ENCODE results near the gene EFNB3.

Gene EFNB3

GRCh38 chr17:7732981-7733539 is 28.1 kb downstream of the EFNB3 start:
- no peaks in the 10 kb centered on the region for H3K36me3 ChIP-seq (ENCODE audit: control insufficient read depth in 2 of 2, insufficient read depth in 1 of 2, low read length in 2 of 2)
- H3K27ac ChIP-seq (ENCODE audit: extremely low read depth, low read depth, low read length), result no peak overlapping the region
- H3K4me3 ChIP-seq (ENCODE audit: low read depth, low read length), result no peak overlapping the region
- ChIA-PET CTCF (interaction anchor here (0.6 to 0.7 kb wide), 2 partner anchors 102 to 342 kb away, joined by 3 to 4 read pairs; no protein-coding TSS in a partner anchor), POLR2A (no interaction called here)
- TF ChIP-seq ZNF394 (tag by site-specific recombination; IDR thresholded peaks at IDR 0.05; ENCODE audit: borderline replicate concordance) (no peak), ZNF132 (tag by site-specific recombination; IDR thresholded peaks at IDR 0.05; ENCODE audit: borderline replicate concordance) (no peak), ZNF629 (tag by site-specific recombination; IDR thresholded peaks at IDR 0.05) (no peak), IKZF3 (tag by site-specific recombination; IDR thresholded peaks at IDR 0.05) (no peak), ZNF600 (tag by site-specific recombination; IDR thresholded peaks at IDR 0.05) (no peak), ZNF549 (tag by site-specific recombination; IDR thresholded peaks at IDR 0.05) (no peak), ZBTB17 (tag by site-specific recombination; IDR thresholded peaks at IDR 0.05) (no peak), ZNF350 (tag by site-specific recombination; IDR thresholded peaks at IDR 0.05) (no peak), ZNF747 (tag by site-specific recombination; IDR thresholded peaks at IDR 0.05) (no peak), ZNF423 (tag by site-specific recombination; IDR thresholded peaks at IDR 0.05) (no peak), ZFP3 (tag by site-specific recombination; IDR thresholded peaks at IDR 0.05; ENCODE audit: low read depth) (no peak), ZNF639 (tag by site-specific recombination; IDR thresholded peaks at IDR 0.05) (no peak), ZNF560 (tag by site-specific recombination; IDR thresholded peaks at IDR 0.05; ENCODE audit: borderline replicate concordance) (no peak), SP2 (tag by site-specific recombination; IDR thresholded peaks at IDR 0.05) (no peak), ZNF18 (tag by site-specific recombination; IDR thresholded peaks at IDR 0.05) (no peak), ZBTB20 (tag by site-specific recombination; IDR thresholded peaks at IDR 0.05) (no peak)
- H3K4me1 ChIP-seq (ENCODE audit: control insufficient read depth, insufficient read depth, low read length), result no peaks in the 10 kb centered on the region
- H3K9me3 ChIP-seq (ENCODE audit: control insufficient read depth, insufficient read depth, low read depth, low read length), result no peaks in the 10 kb centered on the region

- CTCF ChIA-PET, result interaction anchor here (0.6 to 1.4 kb wide), 4 partner anchors 21 to 271 kb away, joined by 3 to 5 read pairs (median 3); no protein-coding TSS in a partner anchor
- H3K4me3 ChIP-seq (ENCODE audit: low read depth, low read length), result no peak overlapping the region
- no peaks in the 10 kb centered on the region for H3K9me3 ChIP-seq (ENCODE audit: control insufficient read depth, insufficient read depth, low read depth, low read length)
- H3K4me1 ChIP-seq (ENCODE audit: control insufficient read depth, insufficient read depth, low read length), result no peaks in the 10 kb centered on the region
- H3K27ac ChIP-seq (ENCODE audit: extremely low read depth, low read depth, low read length), result no peak overlapping the region
- no peaks in the 10 kb centered on the region for H3K36me3 ChIP-seq (ENCODE audit: control insufficient read depth in 2 of 2, insufficient read depth in 1 of 2, low read length in 2 of 2)
- POLR2A ChIA-PET, result no interaction called here
- TF ChIP-seq ZNF510 (tag by site-specific recombination; IDR thresholded peaks at IDR 0.05; ENCODE audit: insufficient replicate concordance) (no peak), ZNF692 (tag by site-specific recombination; IDR thresholded peaks at IDR 0.05) (no peak), ZBTB6 (tag by site-specific recombination; IDR thresholded peaks at IDR 0.05) (no peak), GLI2 (tag by site-specific recombination; IDR thresholded peaks at IDR 0.05; ENCODE audit: borderline replicate concordance, low read depth) (no peak), ZNF670 (tag by site-specific recombination; IDR thresholded peaks at IDR 0.05; ENCODE audit: low read depth) (no peak), ZNF449 (tag by site-specific recombination; IDR thresholded peaks at IDR 0.05) (no peak), ZFP37 (tag by site-specific recombination; IDR thresholded peaks at IDR 0.05) (no peak), ZNF26 (tag by site-specific recombination; IDR thresholded peaks at IDR 0.05) (no peak), ZNF664 (tag by site-specific recombination; IDR thresholded peaks at IDR 0.05) (no peak), ZBTB26 (tag by site-specific recombination; optimal IDR thresholded peaks at IDR 0.05) (no peak)
Observed at GRCh38 chr17:7737601-7738000, 32.6 kb downstream of the EFNB3 start.

Measured in HEK293 (cell line).